Measurements from ENCODE around the gene POU6F2. TPM values are rescaled to one million over a fixed set of nuclear protein-coding genes. Genes with fewer than 3 reads are reported as not detected.

Gene POU6F2
- total RNA-seq, 8 experiments from 2014 or later = 0.15 to 11.1 (median 6.9) TPM; not detected in 1

GRCh38 chr7:39125846-39126245 is 148.1 kb downstream of the POU6F2 start:
- no peak for ATAC-seq (replicated peaks in 6 of 8)
- in situ Hi-C loops (cut with MboI; ENCODE audit: low pct_unique_long_range_greater_than_20kb in 2 of 9, low sequenced_read_pairs in 9 of 9, unreplicated experiment in 9 of 9) = no loop called here
- H3K27ac ChIP-seq = no peak overlapping the region
- H3K4me3 ChIP-seq = no peak overlapping the region
- WGBS, 10 experiments = 0 to 81% (median 50%) methylated on average over 1 to 3 of the region's 3 CpGs; no CpG with 5 or more reads in 1 of the 10 experiments
- peaks cover 0 to 6% of the 10 kb centered on the region in 2 donors for H3K4me1 ChIP-seq (replicated peaks in 1 of 2)

- no peak overlapping the region for H3K27ac ChIP-seq
- in situ Hi-C loops (cut with MboI; ENCODE audit: low pct_unique_long_range_greater_than_20kb in 2 of 9, low sequenced_read_pairs in 9 of 9, unreplicated experiment in 9 of 9) = no loop called here
- ATAC-seq (replicated peaks in 6 of 8) = no peak
- H3K4me3 ChIP-seq = no peak overlapping the region
- H3K4me1 ChIP-seq (replicated peaks in 1 of 2) = peaks cover 0 to 9% of the 10 kb centered on the region in 2 donors
- 0 to 100% (median 77%) methylated on average over 1 to 3 of the region's 3 CpGs; no CpG with 5 or more reads in 1 of the 10 experiments for WGBS, 10 experiments
These were observed 149.3 kb downstream of the POU6F2 start for GRCh38 chr7:39127058-39127457.

DNA sequence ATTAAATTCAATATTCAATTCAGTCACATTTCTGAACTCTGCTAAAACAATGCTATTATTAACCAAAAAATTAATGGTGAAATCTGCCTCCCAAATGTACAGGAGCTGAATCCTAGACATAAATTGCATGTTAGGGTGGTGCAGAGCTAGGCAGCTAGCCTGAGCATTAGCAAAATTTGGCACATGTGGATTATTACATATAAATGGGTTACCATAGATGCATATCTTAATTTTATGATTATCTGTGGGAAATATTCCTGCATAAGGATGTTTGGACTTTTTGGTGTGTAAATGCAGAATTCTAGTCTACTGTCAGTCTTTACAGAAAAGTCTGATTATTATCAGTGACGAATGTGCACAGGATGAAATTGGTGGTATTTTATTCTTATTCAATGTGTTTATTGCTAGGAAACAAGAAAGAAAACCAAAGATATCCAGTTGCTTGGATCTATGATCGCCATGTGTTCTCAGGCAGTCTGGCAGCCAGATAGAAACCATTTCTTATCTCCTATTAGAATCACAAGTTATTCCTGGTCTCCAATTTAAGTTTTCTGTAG is 150.7 kb downstream of the POU6F2 start:
- in situ Hi-C loops (cut with MboI; ENCODE audit: low pct_unique_long_range_greater_than_20kb in 2 of 9, low sequenced_read_pairs in 9 of 9, unreplicated experiment in 9 of 9) = no loop called here
- Histone ChIP-seq H3K4me1 (replicated peaks in 1 of 2) (peaks cover 3 to 12% of the 10 kb centered on the region in 2 donors), H3K27ac (no peak overlapping the region), H3K4me3 (no peak overlapping the region)
- WGBS, 10 experiments = 0 to 100% (median 91%) methylated on average over 1 to 2 of the region's 2 CpGs
- peak in 3 of 8 experiments; percentile 89 to 97 (median 92) for ATAC-seq (replicated peaks in 6 of 8)

- no peak overlapping the region for H3K27ac ChIP-seq
These were observed 152.6 kb downstream of the POU6F2 start for GRCh38 chr7:39130274-39130673.

DNA sequence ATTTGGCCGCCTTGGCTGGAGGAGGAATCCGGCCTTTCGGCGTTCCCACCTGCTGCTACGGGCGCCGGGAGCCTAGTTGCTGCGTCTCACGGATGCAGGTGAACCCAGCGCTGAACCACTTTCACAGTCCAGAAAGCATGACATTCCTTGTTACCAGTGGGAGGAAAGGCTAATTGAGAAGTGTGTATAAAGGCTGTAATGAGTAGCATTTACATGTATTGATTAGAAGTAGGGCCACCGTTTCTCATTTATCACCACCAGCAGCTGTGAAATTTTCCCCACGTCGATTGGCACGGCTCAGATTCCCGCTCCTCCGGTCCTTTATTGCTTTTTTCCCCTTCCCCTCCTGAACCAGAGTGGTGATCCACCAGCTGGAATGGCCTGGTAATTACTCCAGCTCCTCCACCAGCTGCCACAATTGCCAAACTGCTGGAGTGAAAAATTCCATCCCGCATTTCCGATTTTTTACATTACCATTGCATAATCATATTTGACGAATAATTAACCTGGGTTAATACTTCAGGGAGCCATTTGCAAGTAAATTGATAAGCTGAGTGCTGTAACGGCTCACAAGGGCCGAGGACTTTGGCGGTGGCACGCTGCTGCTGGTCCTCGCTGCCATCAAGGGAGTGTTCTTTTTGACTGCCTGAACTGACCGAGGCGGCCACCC is 153.3 kb downstream of the POU6F2 start:
- in situ Hi-C loops (cut with MboI; ENCODE audit: low pct_unique_long_range_greater_than_20kb in 2 of 9, low sequenced_read_pairs in 9 of 9, unreplicated experiment in 9 of 9) = no loop called here
- Histone ChIP-seq H3K4me1 (replicated peaks in 1 of 2) (peaks cover 3 to 6% of the 10 kb centered on the region in 2 donors), H3K4me3 (peak overlapping the region in 1 of 5 donors; percentile 1), H3K27ac (peak overlapping the region in 1 of 2 donors; percentile 13)
- 29 to 100% (median 63%) methylated on average over 2 to 21 of the region's 26 CpGs for WGBS, 10 experiments
- peak in 3 of 8 experiments; percentile 38 to 67 (median 50) for ATAC-seq (replicated peaks in 6 of 8)

More at GRCh38 chr7:39130274-39130673, 152.6 kb downstream of the POU6F2 start:
- no peak overlapping the region for H3K4me3 ChIP-seq
- no peak for ATAC-seq (replicated peaks in 6 of 8)
- peaks cover 3 to 10% of the 10 kb centered on the region in 2 donors for H3K4me1 ChIP-seq (replicated peaks in 1 of 2)
- 28 to 100% (median 91%) methylated on average over 1 to 3 of the region's 3 CpGs for WGBS, 10 experiments
- in situ Hi-C loops (cut with MboI; ENCODE audit: low pct_unique_long_range_greater_than_20kb in 2 of 9, low sequenced_read_pairs in 9 of 9, unreplicated experiment in 9 of 9) = no loop called here

DNA sequence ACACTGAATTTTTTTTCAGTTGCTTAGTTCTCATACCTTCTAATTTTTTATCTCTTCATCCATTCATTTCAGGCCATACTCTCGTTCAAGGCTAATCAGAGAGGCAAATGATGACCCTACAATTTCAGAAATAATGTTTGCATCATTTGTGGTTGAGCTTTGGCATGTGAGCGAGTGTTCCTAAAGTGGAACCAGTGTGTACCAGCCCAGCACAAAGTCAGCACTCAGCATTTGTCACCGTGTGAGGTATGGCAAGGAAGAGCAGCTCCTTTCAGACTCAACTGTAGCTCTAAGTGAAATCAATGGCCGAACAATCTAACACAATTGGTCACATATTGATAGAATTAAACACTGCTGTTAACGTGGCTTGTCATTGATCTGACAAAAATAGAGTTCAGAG is 154.6 kb downstream of the POU6F2 start:
- no peak overlapping the region for H3K4me3 ChIP-seq
- peak in 1 of 8 experiments; percentile 26 for ATAC-seq (replicated peaks in 6 of 8)
- in situ Hi-C loops (cut with MboI; ENCODE audit: low pct_unique_long_range_greater_than_20kb in 2 of 9, low sequenced_read_pairs in 9 of 9, unreplicated experiment in 9 of 9) = no loop called here
- WGBS, 10 experiments = 11 to 98% (median 85%) methylated on average over 1 to 5 of the region's 5 CpGs; no CpG with 5 or more reads in 3 of the 10 experiments
- peaks cover 3 to 6% of the 10 kb centered on the region in 2 donors for H3K4me1 ChIP-seq (replicated peaks in 1 of 2)
- H3K27ac ChIP-seq = no peak overlapping the region

GRCh38 chr7:39133088-39133487 is 155.4 kb downstream of the POU6F2 start:
- in situ Hi-C loops (cut with MboI; ENCODE audit: low pct_unique_long_range_greater_than_20kb in 2 of 9, low sequenced_read_pairs in 9 of 9, unreplicated experiment in 9 of 9) = no loop called here
- Histone ChIP-seq H3K4me1 (replicated peaks in 1 of 2) (peaks cover 3 to 6% of the 10 kb centered on the region in 2 donors), H3K4me3 (no peak overlapping the region), H3K27ac (no peak overlapping the region)
- peak in 5 of 8 experiments; percentile 60 to 83 (median 66) for ATAC-seq (replicated peaks in 6 of 8)
- 20 to 100% (median 88%) methylated on average over 1 to 4 of the region's 4 CpGs; no CpG with 5 or more reads in 2 of the 10 experiments for WGBS, 10 experiments

GRCh38 chr7:39137480-39137879 is 159.8 kb downstream of the POU6F2 start:
- in situ Hi-C loops (cut with MboI; ENCODE audit: low pct_unique_long_range_greater_than_20kb in 2 of 9, low sequenced_read_pairs in 9 of 9, unreplicated experiment in 9 of 9) = no loop called here
- Histone ChIP-seq H3K4me3 (no peak overlapping the region), H3K4me1 (replicated peaks in 1 of 2) (peaks cover 0 to 1% of the 10 kb centered on the region in 2 donors), H3K27ac (no peak overlapping the region)
- 0 to 100% (median 89%) methylated on average over 1 of the region's 1 CpG; no CpG with 5 or more reads in 1 of the 10 experiments for WGBS, 10 experiments
- ATAC-seq (replicated peaks in 6 of 8) = no peak

GRCh38 chr7:39142750-39143149 is 165.0 kb downstream of the POU6F2 start:
- H3K27ac ChIP-seq = no peak overlapping the region
- no peaks in the 10 kb centered on the region for H3K4me1 ChIP-seq (replicated peaks in 1 of 2)
- H3K4me3 ChIP-seq = no peak overlapping the region
- no peak for ATAC-seq (replicated peaks in 6 of 8)
- in situ Hi-C loops (cut with MboI; ENCODE audit: low pct_unique_long_range_greater_than_20kb in 2 of 9, low sequenced_read_pairs in 9 of 9, unreplicated experiment in 9 of 9) = no loop called here
- 9 to 100% (median 91%) methylated on average over 1 of the region's 1 CpG for WGBS, 10 experiments

- in situ Hi-C loops (cut with MboI; ENCODE audit: low pct_unique_long_range_greater_than_20kb in 2 of 9, low sequenced_read_pairs in 9 of 9, unreplicated experiment in 9 of 9) = no loop called here
- ATAC-seq (replicated peaks in 6 of 8) = no peak
- H3K27ac ChIP-seq = no peak overlapping the region
- H3K4me1 ChIP-seq (replicated peaks in 1 of 2) = no peaks in the 10 kb centered on the region
- WGBS, 10 experiments = 14 to 100% (median 72%) methylated on average over 1 of the region's 1 CpG; no CpG with 5 or more reads in 2 of the 10 experiments
- H3K4me3 ChIP-seq = no peak overlapping the region
These were observed 166.7 kb downstream of the POU6F2 start for GRCh38 chr7:39144420-39144819.

DNA sequence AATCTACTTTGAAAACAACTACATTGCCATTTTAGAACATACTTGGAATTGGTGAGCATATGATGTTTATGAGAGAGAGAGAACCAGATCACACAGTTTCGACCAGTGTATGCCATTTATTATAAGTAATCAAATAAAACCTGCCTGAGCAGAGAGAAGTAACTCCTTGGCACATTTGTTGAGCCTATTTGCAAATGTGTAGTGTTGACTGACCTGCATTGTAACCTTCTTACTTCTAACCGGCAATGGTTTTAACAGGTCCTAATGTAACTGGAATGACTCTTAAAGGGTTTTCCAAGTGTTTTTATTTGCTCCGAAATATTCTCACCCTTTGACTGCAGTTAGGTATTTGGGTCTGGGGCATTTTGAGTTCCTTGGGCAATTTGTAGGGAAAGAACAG is 167.6 kb downstream of the POU6F2 start:
- in situ Hi-C loops (cut with MboI; ENCODE audit: low pct_unique_long_range_greater_than_20kb in 2 of 9, low sequenced_read_pairs in 9 of 9, unreplicated experiment in 9 of 9) = no loop called here
- H3K4me3 ChIP-seq = no peak overlapping the region
- H3K4me1 ChIP-seq (replicated peaks in 1 of 2) = no peaks in the 10 kb centered on the region
- WGBS, 10 experiments = 0 to 100% (median 60%) methylated on average over 1 to 3 of the region's 3 CpGs; no CpG with 5 or more reads in 1 of the 10 experiments
- no peak for ATAC-seq (replicated peaks in 6 of 8)
- no peak overlapping the region for H3K27ac ChIP-seq

DNA sequence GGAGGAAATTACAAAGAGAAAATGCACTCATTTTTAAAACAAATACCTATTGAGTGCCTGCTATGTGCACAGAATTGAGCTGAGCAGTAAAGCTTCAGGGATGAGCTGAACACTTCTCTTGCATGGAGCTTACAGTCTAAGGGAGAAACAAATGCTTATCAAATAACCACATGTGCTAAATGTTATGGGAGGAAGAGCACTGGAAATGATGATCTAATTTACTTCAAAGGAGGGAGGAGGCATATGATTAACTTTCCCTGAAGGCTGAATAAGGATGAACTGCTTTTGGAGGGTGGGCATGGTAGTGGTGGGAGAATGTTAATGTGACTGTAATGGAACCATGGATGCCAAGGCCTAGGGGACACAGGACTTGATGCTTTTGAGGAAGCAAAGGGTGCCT is 168.2 kb downstream of the POU6F2 start:
- no peak overlapping the region for H3K4me3 ChIP-seq
- ATAC-seq (replicated peaks in 6 of 8) = peak in 2 of 8 experiments; percentile 67 to 68
- in situ Hi-C loops (cut with MboI; ENCODE audit: low pct_unique_long_range_greater_than_20kb in 2 of 9, low sequenced_read_pairs in 9 of 9, unreplicated experiment in 9 of 9) = no loop called here

DNA sequence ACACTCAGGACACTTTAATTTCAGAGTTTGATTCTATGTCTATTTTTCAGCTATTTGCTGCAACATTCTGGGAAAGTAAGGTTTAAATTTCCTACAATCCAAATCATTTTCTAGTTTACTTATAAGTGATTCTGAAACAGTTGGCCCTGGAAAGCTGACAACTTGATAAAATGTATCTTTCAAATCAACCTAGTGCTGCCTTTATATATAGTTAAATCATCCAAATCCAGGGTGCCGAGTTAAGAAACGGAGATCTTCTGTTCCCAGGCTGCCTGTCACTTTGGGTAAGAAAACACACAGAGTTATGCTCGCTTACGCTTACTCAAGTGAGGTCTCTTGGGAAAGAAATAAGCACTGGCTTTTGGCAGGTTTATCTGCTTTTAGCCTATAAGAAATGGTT is 175.0 kb downstream of the POU6F2 start:
- no peak for ATAC-seq (replicated peaks in 6 of 8)
- Histone ChIP-seq H3K4me1 (replicated peaks in 1 of 2) (peaks cover 0 to 4% of the 10 kb centered on the region in 2 donors), H3K4me3 (no peak overlapping the region), H3K27ac (no peak overlapping the region)
- WGBS, 10 experiments = 25 to 100% (median 85%) methylated on average over 1 to 4 of the region's 4 CpGs; no CpG with 5 or more reads in 1 of the 10 experiments
- in situ Hi-C loops (cut with MboI; ENCODE audit: low pct_unique_long_range_greater_than_20kb in 2 of 9, low sequenced_read_pairs in 9 of 9, unreplicated experiment in 9 of 9) = no loop called here

More for the DNA sequence above, 168.2 kb downstream of the POU6F2 start:
- Histone ChIP-seq H3K4me1 (replicated peaks in 1 of 2) (peaks cover 0 to under 1% of the 10 kb centered on the region in 2 donors), H3K27ac (no peak overlapping the region)
